ENCODE data around the gene OR56B1. TPM values are rescaled to one million over a fixed set of nuclear protein-coding genes. Genes with fewer than 3 reads are reported as not detected.

Gene OR56B1
- total and polyA plus RNA-seq, 2 of the 8 experiments (the other 6 are each of a cell fraction or from before 2014, with no cell fraction given): 0.20 TPM; not detected in 1

GRCh38 chr11:5727691-5728090 lies 8.6 kb upstream of the OR56B1 start:
- no peaks in the 10 kb centered on the region for H4K20me1 ChIP-seq (replicated peaks in 1 of 2; ENCODE audit: control insufficient read depth in 1 of 2, insufficient read depth in 2 of 2, low read length in 2 of 2)
- no peak overlapping the region for H3K4me2 ChIP-seq (ENCODE audit: insufficient read depth in 1 of 2, low read depth in 2 of 2, low read length in 2 of 2)
- no peak overlapping the region for H3K9ac ChIP-seq (replicated peaks in 1 of 4; ENCODE audit: extremely low read depth in 1 of 4, low read depth in 3 of 4, low read length in 3 of 4)
- no peaks in the 10 kb centered on the region; the same call in 1 of the 2 replicates for H3K23me2 ChIP-seq (ENCODE audit: low read depth, low read length)
- H4K91ac ChIP-seq (replicated peaks; ENCODE audit: insufficient read length, low read length): no peak overlapping the region
- H3K27ac ChIP-seq (ENCODE audit: low read depth, low read length): no peak overlapping the region
- FAIRE-seq (no peak), DNase-seq (ENCODE audit: low read depth in 1 of 2, low spot score in 2 of 2) (no peak)
- no peaks in the 10 kb centered on the region for H3K4me1 ChIP-seq (replicated peaks in 1 of 4; ENCODE audit: control insufficient read depth in 3 of 4, insufficient read depth in 4 of 4, low read length in 3 of 4)
- H3K14ac ChIP-seq (ENCODE audit: insufficient read length): no peak overlapping the region
- H2AFZ ChIP-seq (ENCODE audit: low read length): no peak overlapping the region
- H3K23ac ChIP-seq (ENCODE audit: insufficient read length): no peak overlapping the region
- 94% methylated on average over 1 of the region's 1 CpG; no CpG with 5 or more reads in 1 of the 2 experiments for WGBS, 2 experiments (ENCODE audit: extremely low coverage in 1 of 2, insufficient coverage in 1 of 2, insufficient read length in 1 of 2, insufficient replicate concordance in 2 of 2, low coverage in 1 of 2, low lambda C conversion rate in 2 of 2, missing lambda C conversion rate in 1 of 2)
- no peaks in the 10 kb centered on the region for H3K79me1 ChIP-seq (ENCODE audit: low read depth, low read length)
- H3K27me3 ChIP-seq (replicated peaks in 1 of 4; ENCODE audit: control insufficient read depth in 3 of 4, extremely low read depth in 1 of 4, insufficient read depth in 3 of 4, low read length in 3 of 4): no peaks in the 10 kb centered on the region
- no peak overlapping the region for H4K8ac ChIP-seq (ENCODE audit: extremely low read depth, insufficient read depth, low read length)
- no peak overlapping the region for H3K56ac ChIP-seq (replicated peaks; ENCODE audit: insufficient read length, low read depth, low read length)
- H3K4ac ChIP-seq (replicated peaks; ENCODE audit: insufficient read length, low read depth, low read length): no peak overlapping the region
- no peak overlapping the region for H2BK120ac ChIP-seq (replicated peaks; ENCODE audit: low read depth, low read length)
- no peak overlapping the region for H2BK20ac ChIP-seq (ENCODE audit: low read length)
- no peak overlapping the region for H3K18ac ChIP-seq (ENCODE audit: extremely low read depth, low read length)
- ChIA-PET POLR2A (ENCODE audit: partially characterized antibody) (no interaction called here), CTCF (ENCODE audit: partially characterized antibody) (interaction anchor here (1.0 kb wide), 2 partner anchors 14 to 43 kb away, joined by 3 to 4 read pairs; partner anchors contain the start of gene TRIM5)
- H2AK5ac ChIP-seq (ENCODE audit: low read depth, low read length): no peak overlapping the region
- H2BK15ac ChIP-seq (ENCODE audit: low read length): no peak overlapping the region
- no peak overlapping the region for H2BK12ac ChIP-seq (ENCODE audit: low read depth, low read length)
- H3K79me2 ChIP-seq (ENCODE audit: control insufficient read depth in 1 of 2, insufficient read depth in 2 of 2, low read length in 2 of 2): no peaks in the 10 kb centered on the region
- H3K4me3 ChIP-seq (ENCODE audit: extremely low read depth in 1 of 4, insufficient read depth in 2 of 4, low read depth in 3 of 4, low read length in 4 of 4): no peak overlapping the region
- no peak overlapping the region for H4K5ac ChIP-seq (ENCODE audit: insufficient read length, low read depth, low read length)
- H2BK5ac ChIP-seq (ENCODE audit: low read depth, low read length): no peak overlapping the region
- no peaks in the 10 kb centered on the region for H3K9me3 ChIP-seq (ENCODE audit: insufficient read depth in 2 of 2, low read depth in 1 of 2, low read length in 1 of 2)
- H3K36me3 ChIP-seq (ENCODE audit: control insufficient read depth in 2 of 4, insufficient read depth in 4 of 4, low read length in 3 of 4): no peaks in the 10 kb centered on the region
- TF ChIP-seq RNF2 (IDR thresholded peaks at IDR 0.05; ENCODE audit: borderline replicate concordance, low read depth, low read length, missing control alignments, poor library complexity, severe bottlenecking) (no peak), ASH2L (IDR thresholded peaks at IDR 0.05; ENCODE audit: low read length) (no peak), CREB1 (IDR thresholded peaks at IDR 0.05) (no peak), JUN (IDR thresholded peaks at IDR 0.05; ENCODE audit: low read depth, low read length) (no peak), JUND (IDR thresholded peaks at IDR 0.05; ENCODE audit: low read length) (no peak), CTBP2 (IDR thresholded peaks at IDR 0.05; ENCODE audit: borderline replicate concordance, insufficient read depth, insufficient read length, low read length) (no peak)
- TF ChIP-seq, protein P1, sequence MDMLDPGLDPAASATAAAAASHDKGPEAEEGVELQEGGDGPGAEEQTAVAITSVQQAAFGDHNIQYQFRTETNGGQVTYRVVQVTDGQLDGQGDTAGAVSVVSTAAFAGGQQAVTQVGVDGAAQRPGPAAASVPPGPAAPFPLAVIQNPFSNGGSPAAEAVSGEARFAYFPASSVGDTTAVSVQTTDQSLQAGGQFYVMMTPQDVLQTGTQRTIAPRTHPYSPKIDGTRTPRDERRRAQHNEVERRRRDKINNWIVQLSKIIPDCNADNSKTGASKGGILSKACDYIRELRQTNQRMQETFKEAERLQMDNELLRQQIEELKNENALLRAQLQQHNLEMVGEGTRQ (IDR thresholded peaks at IDR 0.05; ENCODE audit: low read length): no peak

All from H1 (cell line).